ENCODE measurements around the gene SUGP1. TPM values are rescaled to one million over a fixed set of nuclear protein-coding genes. Genes with fewer than 3 reads are reported as not detected.
"Not testable (repeated sequence)": the region's sequence is repeated elsewhere in the genome, so short reads cannot be mapped to it uniquely, and the experiment has no call there.

The SUGP1 gene
- total RNA-seq, 1 experiment from 2014 or later, result 30.8 TPM

DNA sequence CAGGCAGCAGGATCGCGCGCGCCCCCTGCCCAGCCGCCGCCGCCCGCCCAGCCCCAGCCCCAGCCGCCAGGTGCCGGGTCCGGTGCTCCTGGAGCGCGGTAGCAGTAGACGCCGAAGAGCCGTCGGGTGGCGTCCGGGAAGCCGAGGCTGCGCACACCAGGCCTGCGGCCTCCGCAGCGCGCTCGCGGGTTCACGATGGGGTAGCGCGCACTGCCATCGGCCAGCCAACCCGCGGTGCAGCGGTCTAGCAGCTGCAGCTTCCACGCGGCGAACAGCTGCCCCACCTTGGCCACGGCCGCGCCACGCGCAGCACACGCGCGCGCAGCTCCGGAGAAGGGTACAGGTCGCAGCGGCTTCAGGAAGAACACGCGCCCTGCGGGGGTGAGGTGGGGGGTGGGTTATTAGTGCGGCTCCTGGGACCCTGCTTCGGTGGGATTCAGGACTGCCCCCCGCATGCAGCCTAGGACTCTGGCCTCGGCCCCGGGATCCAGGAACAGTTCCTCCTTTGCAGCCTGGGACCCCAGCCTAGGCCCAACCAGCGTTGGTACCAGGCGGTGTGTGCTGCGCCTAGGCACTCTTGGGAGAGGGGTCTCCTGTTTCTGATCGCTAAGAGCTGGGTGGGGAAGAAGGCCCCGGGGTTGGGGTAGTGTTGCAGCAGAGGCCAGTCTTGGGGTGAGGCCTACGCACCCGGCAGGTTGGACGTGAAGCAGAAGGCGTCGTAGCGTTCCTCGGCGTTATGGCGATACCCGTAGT, 62.3 kb downstream of the SUGP1 start:
- no peak for DNase-seq (ENCODE audit: low read depth)
- in situ Hi-C loops (cut with HindIII; ENCODE audit: low pct_unique_long_range_greater_than_20kb, low sequenced_read_pairs), result no loop called here

- in situ Hi-C loops (cut with HindIII; ENCODE audit: low pct_unique_long_range_greater_than_20kb, low sequenced_read_pairs), result no loop called here
- no peak for DNase-seq (ENCODE audit: low read depth)
Observed at GRCh38 chr19:19257137-19257536, 63.2 kb downstream of the SUGP1 start.

DNA sequence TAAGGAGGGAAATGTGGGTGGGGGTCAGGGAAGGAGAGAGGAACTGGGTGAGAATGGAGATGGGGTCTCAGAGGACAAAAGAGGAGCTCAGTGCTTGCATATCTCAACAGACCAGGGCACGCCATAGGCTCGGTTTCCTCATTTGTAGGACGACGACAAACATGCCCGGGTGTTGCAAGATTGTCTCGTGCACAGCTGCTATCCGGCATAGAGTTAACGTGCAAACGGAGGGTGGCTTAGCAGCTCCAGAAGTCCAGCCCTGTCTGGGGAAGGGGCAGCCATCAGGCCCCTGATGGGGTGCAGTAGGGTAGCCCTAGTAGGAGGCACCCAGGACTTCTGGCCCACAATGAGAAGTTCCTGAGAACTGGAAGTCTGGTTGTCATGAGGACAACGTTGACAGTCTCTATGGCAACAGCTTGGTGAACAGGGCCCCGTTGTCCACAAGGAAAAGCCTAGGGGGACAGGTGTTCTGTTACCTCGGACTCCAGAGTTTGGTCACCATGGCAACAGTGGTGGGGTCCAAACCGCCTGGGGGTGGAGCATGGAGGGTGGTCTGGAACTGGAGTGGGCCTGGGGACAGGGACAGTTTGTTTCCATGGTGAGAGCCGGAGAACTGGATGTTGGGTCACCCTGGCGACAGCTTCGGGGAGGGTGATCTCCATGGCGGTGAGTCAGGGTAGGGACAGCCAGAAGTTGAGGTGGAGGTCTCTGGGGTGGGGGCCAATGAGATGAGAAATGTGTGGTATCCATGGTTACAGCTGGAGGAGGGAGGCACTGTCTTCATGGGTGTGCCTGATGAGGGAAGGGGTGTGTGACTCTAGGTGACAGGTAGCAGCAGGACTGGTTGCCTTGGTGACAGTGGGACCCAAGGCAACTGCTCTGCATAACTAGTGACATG, 64.0 kb downstream of the SUGP1 start:
- peak; percentile 6 for DNase-seq (ENCODE audit: low read depth)
- in situ Hi-C loops (cut with HindIII; ENCODE audit: low pct_unique_long_range_greater_than_20kb, low sequenced_read_pairs), result no loop called here

GRCh38 chr19:19253409-19253808, 66.9 kb downstream of the SUGP1 start:
- in situ Hi-C loops (cut with HindIII; ENCODE audit: low pct_unique_long_range_greater_than_20kb, low sequenced_read_pairs); DNase-seq (ENCODE audit: low read depth): not testable (repeated sequence)

DNA sequence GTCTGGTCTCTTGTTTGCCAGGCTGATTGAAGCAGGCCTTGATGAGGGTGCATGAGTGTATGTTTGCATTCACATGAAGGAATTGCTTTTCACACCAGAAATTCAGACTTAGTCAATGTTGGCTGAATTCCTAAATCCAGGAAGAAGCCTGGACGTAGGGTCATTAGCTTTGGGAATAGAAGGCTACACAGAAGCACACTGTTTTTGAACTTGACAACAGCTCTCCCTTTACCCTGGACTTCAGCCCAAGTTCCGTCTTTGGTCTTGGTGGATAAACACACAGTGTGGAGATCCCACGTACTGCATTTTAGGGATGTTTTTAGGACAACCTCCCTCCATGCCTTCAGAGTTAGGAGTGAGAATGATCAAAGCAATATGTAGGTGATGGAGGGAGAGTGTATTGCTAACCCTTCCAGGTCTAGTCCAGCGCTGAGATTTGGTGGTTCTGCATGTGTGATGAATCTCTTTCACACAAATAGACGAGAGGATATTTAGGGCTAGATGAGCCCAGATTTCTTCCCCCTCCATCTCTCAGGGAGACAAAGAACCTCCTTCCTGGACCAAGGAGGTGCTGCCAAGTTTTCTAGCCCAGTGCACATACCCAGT, 70.0 kb downstream of the SUGP1 start:
- no peak for DNase-seq (ENCODE audit: low read depth)
- in situ Hi-C loops (cut with HindIII; ENCODE audit: low pct_unique_long_range_greater_than_20kb, low sequenced_read_pairs), result no loop called here

DNA sequence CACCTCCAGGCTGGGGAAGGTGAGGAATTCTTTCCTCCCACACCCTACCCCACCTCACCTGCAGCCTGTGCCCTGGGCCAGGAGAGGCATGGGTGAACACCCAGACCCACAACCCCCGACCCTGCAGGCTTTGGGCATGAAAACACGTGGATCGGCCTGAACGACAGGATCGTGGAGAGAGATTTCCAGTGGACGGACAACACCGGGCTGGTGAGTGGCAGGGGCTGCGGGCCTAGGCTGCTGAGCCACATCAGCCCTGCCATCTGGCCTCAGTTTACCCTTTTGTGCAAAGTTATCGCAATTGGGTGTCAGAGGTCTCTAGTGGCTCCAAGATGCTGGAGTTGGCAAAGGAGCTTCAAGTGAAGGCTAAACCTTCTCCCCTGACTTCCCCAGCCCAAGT, 79.8 kb downstream of the SUGP1 start:
- DNase-seq (ENCODE audit: low read depth), result no peak
- in situ Hi-C loops (cut with HindIII; ENCODE audit: low pct_unique_long_range_greater_than_20kb, low sequenced_read_pairs), result no loop called here

- DNase-seq (ENCODE audit: low read depth), result no peak
- in situ Hi-C loops (cut with HindIII; ENCODE audit: low pct_unique_long_range_greater_than_20kb, low sequenced_read_pairs), result no loop called here
Observed at GRCh38 chr19:19239675-19240074, 80.6 kb downstream of the SUGP1 start.

GRCh38 chr19:19238126-19238894, 82.0 kb downstream of the SUGP1 start:
- in situ Hi-C loops (cut with HindIII; ENCODE audit: low pct_unique_long_range_greater_than_20kb, low sequenced_read_pairs), result no loop called here
- no peak for DNase-seq (ENCODE audit: low read depth)

DNA sequence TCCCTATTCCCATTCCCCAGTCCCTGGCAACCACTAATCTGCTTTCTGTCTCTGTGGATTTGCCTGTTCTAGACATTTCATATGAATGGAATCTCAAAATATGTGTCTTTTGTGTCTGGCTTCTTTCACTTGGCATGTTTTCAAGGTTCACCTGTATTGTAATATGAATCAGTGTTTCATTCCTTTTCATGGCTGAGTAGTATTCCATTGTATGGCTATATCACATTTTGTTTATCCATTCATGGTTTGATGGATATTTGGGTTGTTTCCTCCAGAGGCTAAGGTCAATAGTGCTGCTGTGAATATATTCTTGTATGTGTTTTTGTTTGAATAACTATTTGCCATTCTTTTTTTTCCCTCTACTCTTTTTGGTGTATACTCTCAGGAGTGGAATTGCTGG, 84.1 kb downstream of the SUGP1 start:
- in situ Hi-C loops (cut with HindIII; ENCODE audit: low pct_unique_long_range_greater_than_20kb, low sequenced_read_pairs), result no loop called here
- DNase-seq (ENCODE audit: low read depth), result no peak

GRCh38 chr19:19234220-19234816, 86.0 kb downstream of the SUGP1 start:
- in situ Hi-C loops (cut with HindIII; ENCODE audit: low pct_unique_long_range_greater_than_20kb, low sequenced_read_pairs), result no loop called here
- no peak for DNase-seq (ENCODE audit: low read depth)

GRCh38 chr19:19232261-19232721, 88.0 kb downstream of the SUGP1 start:
- in situ Hi-C loops (cut with HindIII; ENCODE audit: low pct_unique_long_range_greater_than_20kb, low sequenced_read_pairs), result no loop called here
- no peak for DNase-seq (ENCODE audit: low read depth)

GRCh38 chr19:19230999-19231398, 89.3 kb downstream of the SUGP1 start:
- in situ Hi-C loops (cut with HindIII; ENCODE audit: low pct_unique_long_range_greater_than_20kb, low sequenced_read_pairs), result no loop called here
- DNase-seq (ENCODE audit: low read depth), result no peak

GRCh38 chr19:19229701-19230100, 90.6 kb downstream of the SUGP1 start:
- no peak for DNase-seq (ENCODE audit: low read depth)
- in situ Hi-C loops (cut with HindIII; ENCODE audit: low pct_unique_long_range_greater_than_20kb, low sequenced_read_pairs), result no loop called here

DNA sequence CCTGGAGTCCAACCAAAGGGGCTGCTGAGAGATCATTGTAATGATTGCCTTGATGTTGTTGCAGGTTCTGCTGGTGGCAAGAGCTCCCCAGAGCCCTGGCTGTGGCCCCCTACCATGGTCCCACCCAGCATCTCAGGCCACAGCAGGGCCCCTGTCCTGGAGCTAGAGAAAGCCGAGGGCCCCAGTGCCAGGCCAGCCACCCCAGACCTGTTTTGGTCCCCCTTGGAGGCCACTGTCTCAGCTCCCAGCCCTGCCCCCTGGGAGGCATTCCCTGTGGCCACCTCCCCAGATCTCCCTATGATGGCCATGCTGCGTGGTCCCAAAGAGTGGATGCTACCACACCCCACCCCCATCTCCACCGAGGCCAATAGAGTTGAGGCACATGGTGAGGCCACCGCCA, 93.1 kb downstream of the SUGP1 start:
- no peak for DNase-seq (ENCODE audit: low read depth)
- in situ Hi-C loops (cut with HindIII; ENCODE audit: low pct_unique_long_range_greater_than_20kb, low sequenced_read_pairs), result no loop called here

DNA sequence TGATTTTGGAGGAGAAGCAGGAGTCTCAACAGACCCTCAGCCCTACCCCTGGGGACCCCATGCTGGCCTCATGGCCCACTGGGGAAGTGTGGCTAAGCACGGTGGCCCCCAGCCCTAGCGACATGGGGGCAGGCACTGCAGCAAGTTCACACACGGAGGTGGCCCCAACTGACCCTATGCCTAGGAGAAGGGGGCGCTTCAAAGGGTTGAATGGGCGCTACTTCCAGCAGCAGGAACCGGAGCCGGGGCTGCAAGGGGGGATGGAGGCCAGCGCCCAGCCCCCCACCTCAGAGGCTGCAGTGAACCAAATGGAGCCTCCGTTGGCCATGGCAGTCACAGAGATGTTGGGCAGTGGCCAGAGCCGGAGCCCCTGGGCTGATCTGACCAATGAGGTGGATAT, 93.6 kb downstream of the SUGP1 start:
- no peak for DNase-seq (ENCODE audit: low read depth)
- in situ Hi-C loops (cut with HindIII; ENCODE audit: low pct_unique_long_range_greater_than_20kb, low sequenced_read_pairs), result no loop called here

DNA sequence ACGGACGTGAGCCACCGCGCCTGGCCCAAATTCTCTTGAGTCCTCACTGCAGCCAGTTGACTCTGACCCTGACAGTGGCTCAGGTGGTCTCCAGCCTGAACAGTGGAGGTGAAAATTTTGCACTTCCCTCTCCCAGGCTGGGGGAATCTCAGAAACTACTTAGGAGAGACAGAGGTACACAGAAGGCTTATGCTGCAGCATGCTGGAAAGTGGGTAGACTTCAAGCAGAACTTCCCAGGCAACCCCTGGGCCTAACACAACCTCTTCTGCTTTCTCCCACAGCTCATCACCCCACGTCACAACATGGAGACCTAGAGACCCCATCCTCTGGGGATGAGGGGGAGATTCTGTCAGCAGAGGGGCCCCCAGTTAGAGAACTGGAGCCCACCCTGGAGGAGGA, 94.1 kb downstream of the SUGP1 start:
- in situ Hi-C loops (cut with HindIII; ENCODE audit: low pct_unique_long_range_greater_than_20kb, low sequenced_read_pairs), result no loop called here
- DNase-seq (ENCODE audit: low read depth), result no peak
